Measurements from ENCODE around the gene PPP1R26.
"Not testable (repeated sequence)": the region's sequence is repeated elsewhere in the genome, so short reads cannot be mapped to it uniquely, and the experiment has no call there.

Gene PPP1R26

DNA sequence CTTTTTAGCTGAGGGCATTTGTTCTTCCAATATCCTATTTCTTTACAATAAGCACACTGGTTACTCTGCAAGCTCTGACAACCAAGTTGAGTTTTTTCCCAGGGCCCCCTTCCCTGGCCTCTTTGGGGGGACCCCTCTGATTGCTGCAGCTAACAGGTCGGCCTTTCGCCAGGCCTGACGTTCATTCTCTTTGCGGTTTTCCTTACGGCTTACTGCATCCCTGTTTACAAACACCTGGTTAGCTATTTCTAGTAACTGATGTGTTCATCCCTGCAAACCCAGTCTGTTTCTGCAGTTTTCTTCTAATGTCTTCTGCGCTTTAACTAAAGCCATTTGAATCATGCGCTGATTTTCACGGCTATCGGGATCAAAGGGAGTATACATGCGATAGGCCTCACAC, 37.5 kb upstream of the PPP1R26 start:
- TF ChIP-seq, protein P1, sequence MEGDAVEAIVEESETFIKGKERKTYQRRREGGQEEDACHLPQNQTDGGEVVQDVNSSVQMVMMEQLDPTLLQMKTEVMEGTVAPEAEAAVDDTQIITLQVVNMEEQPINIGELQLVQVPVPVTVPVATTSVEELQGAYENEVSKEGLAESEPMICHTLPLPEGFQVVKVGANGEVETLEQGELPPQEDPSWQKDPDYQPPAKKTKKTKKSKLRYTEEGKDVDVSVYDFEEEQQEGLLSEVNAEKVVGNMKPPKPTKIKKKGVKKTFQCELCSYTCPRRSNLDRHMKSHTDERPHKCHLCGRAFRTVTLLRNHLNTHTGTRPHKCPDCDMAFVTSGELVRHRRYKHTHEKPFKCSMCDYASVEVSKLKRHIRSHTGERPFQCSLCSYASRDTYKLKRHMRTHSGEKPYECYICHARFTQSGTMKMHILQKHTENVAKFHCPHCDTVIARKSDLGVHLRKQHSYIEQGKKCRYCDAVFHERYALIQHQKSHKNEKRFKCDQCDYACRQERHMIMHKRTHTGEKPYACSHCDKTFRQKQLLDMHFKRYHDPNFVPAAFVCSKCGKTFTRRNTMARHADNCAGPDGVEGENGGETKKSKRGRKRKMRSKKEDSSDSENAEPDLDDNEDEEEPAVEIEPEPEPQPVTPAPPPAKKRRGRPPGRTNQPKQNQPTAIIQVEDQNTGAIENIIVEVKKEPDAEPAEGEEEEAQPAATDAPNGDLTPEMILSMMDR (conservative IDR thresholded peaks at IDR 0.05; ENCODE audit: low read length), result no peak
- H3K4me3 ChIP-seq (ENCODE audit: low read length), result no peak overlapping the region

DNA sequence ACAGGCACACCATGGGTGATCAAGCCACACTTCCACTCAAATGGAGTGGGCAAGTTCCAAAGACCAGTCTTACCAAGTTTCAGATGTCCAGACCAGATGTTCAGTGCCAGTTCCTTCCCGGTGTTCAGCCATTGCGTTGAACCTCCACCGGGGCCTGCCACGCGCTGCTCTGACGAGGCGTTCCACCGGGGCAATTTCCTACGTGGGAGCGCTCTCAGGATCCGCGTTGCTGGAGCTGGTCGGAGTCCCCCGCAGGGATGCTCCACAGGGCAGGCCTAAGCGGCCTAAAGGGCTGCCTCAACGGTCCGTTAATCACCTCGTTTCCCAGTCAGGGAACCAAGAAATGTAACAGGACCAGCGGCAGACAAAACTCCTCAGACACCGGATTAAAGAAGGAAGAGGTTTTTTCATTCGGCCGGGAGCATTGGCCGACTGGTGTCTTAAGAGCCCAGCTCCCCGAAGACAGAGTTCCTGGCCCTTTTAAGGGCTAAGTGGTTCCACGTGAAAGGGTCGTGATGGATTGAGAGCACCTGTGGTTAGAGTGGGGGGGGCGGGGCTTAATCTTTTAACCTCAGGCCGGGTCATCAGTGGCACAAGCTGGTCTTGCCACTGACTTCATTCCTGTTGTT, 35.7 kb upstream of the PPP1R26 start:
- DNase-seq (ENCODE audit: low read depth), result no peak
- H3K4me3 ChIP-seq (ENCODE audit: low read length), result no peak overlapping the region
- TF ChIP-seq, protein P1 (conservative IDR thresholded peaks at IDR 0.05; ENCODE audit: low read length), result no peak

More for the DNA sequence above, 37.5 kb upstream of the PPP1R26 start:
- DNase-seq (ENCODE audit: low read depth), result no peak

DNA sequence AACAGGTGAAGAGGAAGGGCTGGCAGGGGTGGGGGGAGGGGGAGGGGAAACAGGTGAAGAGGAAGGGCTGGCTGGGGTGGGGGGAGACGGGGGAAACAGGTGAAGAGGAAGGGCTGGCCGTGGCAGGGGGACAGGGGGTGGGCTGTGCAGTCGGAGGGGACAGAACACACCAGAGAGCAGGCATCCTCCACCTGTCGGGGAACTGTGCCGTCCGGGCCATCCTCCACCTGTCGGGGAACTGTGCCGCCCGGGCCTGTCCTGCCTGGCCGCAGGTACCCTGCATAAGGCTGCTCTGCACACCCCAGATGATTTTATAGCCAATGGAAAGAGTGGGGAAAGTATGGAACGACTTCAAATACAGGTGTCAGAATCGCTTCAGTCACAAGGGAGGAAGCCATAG, 32.5 kb upstream of the PPP1R26 start:
- DNase-seq (ENCODE audit: low read depth), result no peak
- no peak overlapping the region for H3K4me3 ChIP-seq (ENCODE audit: low read length)
- TF ChIP-seq, protein P1 (conservative IDR thresholded peaks at IDR 0.05; ENCODE audit: low read length), result no peak

DNA sequence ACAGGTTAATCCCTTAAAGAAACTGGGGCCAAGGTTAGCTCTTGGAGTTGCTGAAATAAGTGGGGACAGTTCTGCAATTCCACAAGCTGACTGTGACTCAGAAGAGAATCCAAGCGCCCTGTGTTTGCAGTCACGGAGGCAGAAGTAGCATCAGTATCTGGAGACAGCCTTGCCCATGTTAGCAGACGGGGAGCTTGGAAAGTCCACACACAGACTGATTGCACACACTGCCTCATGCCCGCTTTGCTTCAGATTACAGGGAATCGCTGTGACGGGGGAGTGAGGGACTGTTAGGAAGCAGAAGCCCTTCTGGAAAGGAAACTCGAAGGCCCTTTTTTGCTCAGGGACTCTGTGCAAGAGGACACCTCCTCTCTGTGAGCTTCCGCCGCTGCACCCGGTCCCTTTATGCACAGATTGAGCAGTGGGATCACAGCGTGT, 30.9 kb upstream of the PPP1R26 start:
- TF ChIP-seq, protein P1 (conservative IDR thresholded peaks at IDR 0.05; ENCODE audit: low read length), result no peak
- H3K4me3 ChIP-seq (ENCODE audit: low read length), result no peak overlapping the region
- peak; percentile 12 for DNase-seq (ENCODE audit: low read depth)

DNA sequence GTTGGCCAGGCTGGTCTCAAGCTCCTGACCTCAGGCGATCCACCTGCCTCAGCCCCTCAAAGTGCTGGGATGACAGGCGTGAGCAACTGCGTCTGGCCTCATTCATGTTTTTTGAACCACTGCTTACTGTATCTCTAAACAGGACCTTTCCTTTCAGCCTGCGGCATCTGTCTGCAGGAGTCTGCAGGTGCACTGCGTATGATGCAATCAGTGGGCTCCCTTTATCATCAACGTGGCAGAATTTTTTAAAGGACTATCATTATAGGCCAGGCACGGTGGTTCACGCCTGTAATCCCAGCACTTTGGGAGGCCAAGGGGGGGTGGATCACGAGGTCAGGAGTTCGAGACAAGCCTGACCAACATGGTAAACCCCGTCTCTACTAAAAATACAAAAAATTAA, 30.1 kb upstream of the PPP1R26 start:
- H3K4me3 ChIP-seq (ENCODE audit: low read length); DNase-seq (ENCODE audit: low read depth): not testable (repeated sequence)

DNA sequence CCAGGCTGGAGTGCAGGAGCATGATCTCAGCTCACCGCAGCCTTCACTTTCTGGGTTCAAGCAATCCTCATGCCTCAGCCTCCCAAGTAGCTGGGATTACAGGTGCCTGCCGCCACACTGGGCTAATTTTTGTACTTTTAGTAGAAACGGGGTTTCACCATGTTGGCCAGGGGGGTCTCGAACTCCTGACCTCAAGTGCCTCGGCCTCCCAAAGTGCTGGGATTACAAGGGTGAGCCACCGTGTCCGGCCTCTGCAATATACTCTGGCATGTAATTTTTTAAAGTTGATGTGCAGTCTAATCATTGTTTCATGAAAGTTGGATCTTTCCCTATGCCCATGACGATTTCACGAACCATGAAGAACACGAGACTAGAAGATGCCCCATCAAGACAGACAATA, 28.6 kb upstream of the PPP1R26 start:
- no peak for DNase-seq (ENCODE audit: low read depth)
- TF ChIP-seq, protein P1 (conservative IDR thresholded peaks at IDR 0.05; ENCODE audit: low read length), result no peak
- no peak overlapping the region for H3K4me3 ChIP-seq (ENCODE audit: low read length)

DNA sequence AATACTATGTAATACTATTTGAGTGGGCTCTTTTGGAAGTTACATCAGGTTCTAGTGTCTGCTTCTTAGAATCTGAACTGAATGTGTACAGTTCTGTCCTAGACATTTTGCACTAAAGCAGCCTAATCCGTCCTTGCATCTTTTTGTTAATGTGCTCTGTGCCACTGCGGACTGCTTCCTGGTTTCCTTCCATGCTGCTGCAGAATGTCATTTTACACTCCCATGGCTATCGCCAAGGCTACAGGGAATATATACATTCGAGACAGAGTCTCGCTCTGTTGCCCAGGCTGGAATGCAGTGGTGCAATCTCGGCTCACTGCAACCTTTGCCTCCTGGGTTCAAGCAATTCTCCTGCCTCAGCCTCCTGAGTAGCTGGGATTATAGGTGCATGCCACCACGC, 27.7 kb upstream of the PPP1R26 start:
- not testable (repeated sequence) for H3K4me3 ChIP-seq (ENCODE audit: low read length); DNase-seq (ENCODE audit: low read depth)

DNA sequence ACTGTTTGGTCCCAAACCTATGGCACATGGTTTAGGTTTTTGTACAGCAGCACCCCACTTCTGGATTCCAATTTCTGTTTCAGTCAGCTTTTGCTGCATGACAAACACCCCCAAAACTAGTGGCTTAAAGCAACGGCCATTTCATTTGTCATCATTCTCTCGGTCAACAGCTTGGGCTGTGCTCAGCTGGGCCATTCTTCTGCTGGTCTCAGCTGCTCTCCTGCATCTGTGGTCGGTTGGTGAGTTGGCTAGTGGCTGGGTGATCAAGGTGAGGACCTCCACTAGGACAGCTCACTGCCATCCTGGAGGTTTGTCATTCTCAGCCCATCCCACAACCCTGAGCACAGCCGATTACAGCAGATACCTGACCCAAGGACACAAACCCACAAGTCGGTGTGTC, 24.8 kb upstream of the PPP1R26 start:
- no peak overlapping the region for H3K4me3 ChIP-seq (ENCODE audit: low read length)
- TF ChIP-seq, protein P1 (conservative IDR thresholded peaks at IDR 0.05; ENCODE audit: low read length), result no peak
- DNase-seq (ENCODE audit: low read depth), result no peak
